Stimulated activated CD4-positive, alpha-beta T cell treated with anti-CD3 and anti-CD28 coated beads, Interleukin-12 subunit alpha, Interleukin-12 subunit beta, amount 100 ng/mL, for 48 hours (primary cell): ENCODE data around the gene PCDHB11.
A peak's percentile ranks its signal among the peaks of the same experiment; 100 is the strongest.
"Not testable (repeated sequence)": the region's sequence is repeated elsewhere in the genome, so short reads cannot be mapped to it uniquely, and the experiment has no call there.

Experiments
- DNase-seq, 3 donors: peaks; one replicate each; pipeline ENCODE4 v3.0.0-alpha.2; 2020; ENCODE audit warnings: low read depth in 2 of 3, low spot score in 1 of 3

The PCDHB11 gene

DNA sequence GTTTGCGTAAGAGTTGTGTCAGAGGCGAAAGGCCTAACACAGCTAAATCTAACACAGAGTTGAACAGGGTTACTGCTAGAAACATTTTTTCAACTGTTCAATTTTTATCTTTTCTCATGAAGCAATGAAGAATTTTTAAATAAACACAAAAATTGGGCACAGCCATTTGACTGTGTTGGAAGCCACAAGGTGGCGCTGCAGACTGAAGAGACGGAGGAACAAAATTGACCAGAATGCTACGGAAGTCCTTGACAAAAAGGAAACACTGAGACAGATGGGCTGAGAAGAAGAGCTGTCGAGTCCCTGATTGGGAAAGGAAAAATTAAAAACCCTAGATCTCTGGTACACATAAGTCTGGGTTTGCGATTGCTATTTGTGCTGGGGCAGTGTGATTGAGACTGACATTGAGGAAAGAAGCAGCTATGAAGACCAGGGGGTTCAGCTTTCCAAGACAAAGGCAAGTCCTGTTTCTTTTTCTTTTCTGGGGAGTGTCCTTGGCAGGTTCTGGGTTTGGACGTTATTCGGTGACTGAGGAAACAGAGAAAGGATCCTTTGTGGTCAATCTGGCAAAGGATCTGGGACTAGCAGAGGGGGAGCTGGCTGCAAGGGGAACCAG is 12.4 kb upstream of the PCDHB11 start, which contains the start of gene PCDHB9:
TSS of gene PCDHB9 (plus strand) at position 265 of the 616 bp plus-strand sequence. CDS start at position 423, 158 bp downstream.
- peak in 2 of 3 donors; percentile 5 to 12 for DNase-seq

GRCh38 chr5:141188682-141189081 is 10.7 kb upstream of the PCDHB11 start:
- not testable (repeated sequence) for DNase-seq

GRCh38 chr5:141189131-141189530 is 10.3 kb upstream of the PCDHB11 start:
- not testable (repeated sequence) for DNase-seq

- DNase-seq: peak; percentile 10 to 24 (median 16)
These were observed 7.2 kb upstream of the PCDHB11 start, which contains the start of gene PCDHB10 for GRCh38 chr5:141192110-141192725. PCDHB10 (plus strand) TSS chr5:141192353; CDS start chr5:141192553, 200 bp downstream.

- DNase-seq: not testable (repeated sequence)
These were observed 5.1 kb upstream of the PCDHB11 start for GRCh38 chr5:141194332-141194731.

GRCh38 chr5:141196363-141196762 is 3.1 kb upstream of the PCDHB11 start:
- no peak for DNase-seq

- DNase-seq: not testable (repeated sequence)
These were observed 1.7 kb downstream of the PCDHB11 start for GRCh38 chr5:141201126-141201525.

- DNase-seq: not testable (repeated sequence)
These were observed 2.2 kb downstream of the PCDHB11 start for GRCh38 chr5:141201646-141202045.

DNA sequence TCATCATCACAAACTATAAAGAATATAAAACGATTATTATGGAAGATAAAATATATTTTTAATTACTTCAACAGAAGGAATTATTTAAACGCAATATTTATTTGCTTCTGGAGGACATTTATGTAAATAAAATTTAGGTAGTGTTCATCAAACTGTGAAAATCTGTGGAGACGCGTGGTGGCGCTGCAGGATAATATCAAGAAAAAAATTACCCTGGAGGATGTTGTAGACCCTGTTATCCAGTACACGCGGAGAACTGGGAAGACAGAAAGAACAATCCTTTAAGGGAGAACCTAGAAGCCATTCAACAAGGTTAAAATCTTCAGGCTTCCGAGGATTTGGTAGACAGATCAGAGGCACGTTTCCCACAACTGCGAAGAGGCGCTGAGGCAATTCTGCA is 9.1 kb downstream of the PCDHB11 start, which contains the start of gene PCDHB12:
TSS of gene PCDHB12 (plus strand) at position 242 of the 400 bp plus-strand sequence. CDS start 189 bp downstream, outside the sequence.
- DNase-seq: no peak

DNA sequence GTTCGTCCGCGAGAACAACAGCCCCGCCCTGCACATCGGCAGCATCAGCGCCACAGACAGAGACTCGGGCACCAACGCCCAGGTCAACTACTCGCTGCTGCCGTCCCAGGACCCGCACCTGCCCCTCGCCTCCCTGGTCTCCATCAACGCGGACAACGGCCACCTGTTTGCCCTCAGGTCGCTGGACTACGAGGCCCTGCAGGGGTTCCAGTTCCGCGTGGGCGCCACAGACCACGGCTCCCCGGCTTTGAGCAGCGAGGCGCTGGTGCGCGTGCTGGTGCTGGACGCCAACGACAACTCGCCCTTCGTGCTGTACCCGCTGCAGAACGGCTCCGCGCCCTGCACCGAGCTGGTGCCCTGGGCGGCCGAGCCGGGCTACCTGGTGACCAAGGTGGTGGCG is 10.9 kb downstream of the PCDHB11 start:
- not testable (repeated sequence) for DNase-seq

GRCh38 chr5:141210849-141211248 is 11.4 kb downstream of the PCDHB11 start:
- not testable (repeated sequence) for DNase-seq

GRCh38 chr5:141213656-141214339 is 14.4 kb downstream of the PCDHB11 start, which contains the start of gene PCDHB13:
PCDHB13 (plus strand) TSS chr5:141213919; CDS start chr5:141214124, 205 bp downstream.
- DNase-seq: not testable (repeated sequence)

DNA sequence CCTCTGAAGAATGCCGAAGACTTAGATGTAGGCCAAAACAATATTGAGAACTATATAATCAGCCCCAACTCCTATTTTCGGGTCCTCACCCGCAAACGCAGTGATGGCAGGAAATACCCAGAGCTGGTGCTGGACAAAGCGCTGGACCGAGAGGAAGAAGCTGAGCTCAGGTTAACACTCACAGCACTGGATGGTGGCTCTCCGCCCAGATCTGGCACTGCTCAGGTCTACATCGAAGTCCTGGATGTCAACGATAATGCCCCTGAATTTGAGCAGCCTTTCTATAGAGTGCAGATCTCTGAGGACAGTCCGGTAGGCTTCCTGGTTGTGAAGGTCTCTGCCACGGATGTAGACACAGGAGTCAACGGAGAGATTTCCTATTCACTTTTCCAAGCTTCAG is 15.2 kb downstream of the PCDHB11 start:
- not testable (repeated sequence) for DNase-seq

DNA sequence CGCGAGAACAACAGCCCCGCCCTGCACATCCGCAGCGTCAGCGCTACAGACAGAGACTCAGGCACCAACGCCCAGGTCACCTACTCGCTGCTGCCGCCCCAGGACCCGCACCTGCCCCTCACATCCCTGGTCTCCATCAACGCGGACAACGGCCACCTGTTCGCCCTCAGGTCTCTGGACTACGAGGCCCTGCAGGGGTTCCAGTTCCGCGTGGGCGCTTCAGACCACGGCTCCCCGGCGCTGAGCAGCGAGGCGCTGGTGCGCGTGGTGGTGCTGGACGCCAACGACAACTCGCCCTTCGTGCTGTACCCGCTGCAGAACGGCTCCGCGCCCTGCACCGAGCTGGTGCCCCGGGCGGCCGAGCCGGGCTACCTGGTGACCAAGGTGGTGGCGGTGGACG is 16.1 kb downstream of the PCDHB11 start:
- DNase-seq: not testable (repeated sequence)

- not testable (repeated sequence) for DNase-seq
These were observed 16.6 kb downstream of the PCDHB11 start for GRCh38 chr5:141216035-141216434.

DNA sequence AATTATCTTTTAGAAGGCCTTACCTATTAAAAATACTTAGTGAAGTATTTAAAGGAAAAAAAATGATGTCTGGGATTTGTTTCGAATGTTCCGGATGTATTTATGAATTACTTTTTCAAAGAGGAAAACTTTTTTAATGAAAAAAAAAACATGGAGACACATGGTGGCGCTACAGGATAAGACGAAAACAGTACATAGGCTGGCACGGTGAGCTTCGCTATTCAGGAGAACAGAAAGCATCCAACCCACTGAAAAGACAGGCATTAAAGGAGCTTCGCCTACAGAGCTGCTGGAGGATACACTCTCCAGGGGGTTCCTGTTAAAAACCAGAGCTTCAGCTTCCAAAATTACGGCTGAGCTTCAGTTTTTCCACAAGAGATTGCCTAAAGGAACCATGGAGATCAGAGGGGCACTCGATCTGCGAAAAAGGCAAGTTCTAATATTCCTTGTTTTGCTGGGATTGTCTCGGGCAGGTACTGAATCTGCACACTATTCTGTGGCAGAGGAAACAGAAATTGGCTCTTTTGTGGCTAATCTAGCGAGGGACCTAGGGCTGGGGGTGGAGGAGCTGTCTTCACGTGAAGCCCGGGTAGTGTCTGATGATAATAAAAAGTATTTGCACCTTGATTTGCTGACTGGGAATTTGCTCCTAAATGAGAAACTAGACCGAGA is 23.8 kb downstream of the PCDHB11 start, which contains the start of gene PCDHB14:
TSS of gene PCDHB14 (plus strand) at position 232 of the 672 bp plus-strand sequence. CDS start at position 395, 163 bp downstream.
- no peak for DNase-seq

DNA sequence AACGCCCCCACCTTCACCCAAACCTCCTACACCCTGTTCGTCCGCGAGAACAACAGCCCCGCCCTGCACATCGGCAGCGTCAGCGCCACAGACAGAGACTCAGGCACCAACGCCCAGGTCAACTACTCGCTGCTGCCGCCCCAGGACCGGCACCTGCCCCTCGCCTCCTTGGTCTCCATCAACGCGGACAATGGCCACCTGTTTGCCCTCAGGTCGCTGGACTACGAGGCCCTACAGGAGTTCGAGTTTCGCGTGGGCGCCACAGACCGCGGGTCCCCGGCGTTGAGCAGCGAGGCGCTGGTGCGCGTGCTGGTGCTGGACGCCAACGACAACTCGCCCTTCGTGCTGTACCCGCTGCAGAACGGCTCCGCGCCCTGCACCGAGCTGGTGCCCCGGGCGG is 25.4 kb downstream of the PCDHB11 start:
- DNase-seq: not testable (repeated sequence)

DNA sequence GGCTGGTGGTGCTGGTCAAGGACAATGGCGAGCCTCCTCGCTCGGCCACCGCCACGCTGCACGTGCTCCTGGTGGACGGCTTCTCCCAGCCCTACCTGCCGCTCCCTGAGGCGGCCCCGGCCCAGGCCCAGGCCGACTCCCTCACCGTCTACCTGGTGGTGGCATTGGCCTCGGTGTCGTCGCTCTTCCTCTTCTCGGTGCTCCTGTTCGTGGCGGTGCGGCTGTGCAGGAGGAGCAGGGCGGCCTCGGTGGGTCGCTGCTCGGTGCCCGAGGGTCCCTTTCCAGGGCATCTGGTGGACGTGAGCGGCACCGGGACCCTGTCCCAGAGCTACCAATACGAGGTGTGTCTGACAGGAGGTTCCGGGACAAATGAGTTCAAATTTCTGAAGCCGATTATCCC is 26.0 kb downstream of the PCDHB11 start:
- DNase-seq: not testable (repeated sequence)

DNA sequence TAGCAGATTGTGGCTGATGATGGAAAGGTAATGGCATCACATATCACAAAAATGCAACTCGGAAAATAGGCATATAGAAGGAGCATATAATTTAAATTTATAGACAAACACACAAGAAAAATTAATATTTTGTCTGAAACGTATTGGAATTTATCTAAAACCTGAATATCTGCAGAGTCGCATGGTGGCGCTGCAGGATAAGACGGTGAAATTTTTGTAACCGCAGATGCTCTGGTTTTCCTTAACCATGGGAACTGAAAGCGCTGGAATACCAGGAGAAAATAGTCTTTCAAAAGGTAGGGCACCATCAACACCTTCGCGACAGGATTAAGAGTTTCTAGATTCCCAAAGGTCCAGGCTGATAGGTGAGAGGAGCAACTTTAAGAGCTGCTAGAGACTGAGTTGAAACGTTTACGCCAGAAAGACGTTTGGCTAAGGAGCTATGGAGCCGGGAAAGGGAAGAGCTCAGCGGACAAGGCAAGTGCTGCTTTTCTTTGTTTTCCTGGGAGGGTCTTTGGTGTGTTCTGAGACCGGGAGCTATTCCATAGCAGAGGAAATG is 34.8 kb downstream of the PCDHB11 start:
- DNase-seq: no peak

DNA sequence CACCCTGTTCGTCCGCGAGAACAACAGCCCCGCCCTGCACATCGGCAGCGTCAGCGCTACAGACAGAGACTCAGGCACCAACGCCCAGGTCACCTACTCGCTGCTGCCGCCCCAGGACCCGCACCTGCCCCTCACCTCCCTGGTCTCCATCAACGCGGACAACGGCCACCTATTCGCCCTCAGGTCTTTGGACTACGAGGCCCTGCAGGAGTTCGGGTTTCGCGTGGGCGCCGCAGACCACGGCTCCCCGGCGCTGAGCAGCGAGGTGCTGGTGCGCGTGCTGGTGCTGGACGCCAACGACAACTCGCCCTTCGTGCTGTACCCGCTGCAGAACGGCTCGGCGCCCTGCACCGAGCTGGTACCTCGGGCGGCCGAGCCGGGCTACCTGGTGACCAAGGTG is 36.5 kb downstream of the PCDHB11 start:
- DNase-seq: not testable (repeated sequence)
